ENCODE measurements around the gene RAG1. TPM values are rescaled to one million over a fixed set of nuclear protein-coding genes. Genes with fewer than 3 reads are reported as not detected.

The RAG1 gene
- total RNA-seq, 2 donors from 2014 or later, result 0.28 to 0.54 TPM

- no peak for TF ChIP-seq CTCF (IDR thresholded peaks at IDR 0.05)
- Histone ChIP-seq H3K36me3 (no peaks in the 10 kb centered on the region), H3K9me3 (no peaks in the 10 kb centered on the region), H3K4me1 (ENCODE audit: control insufficient read depth in 1 of 2, low read depth in 2 of 2) (peaks cover 9 to 27% of the 10 kb centered on the region in 2 donors), H3K27ac (no peak overlapping the region), H3K4me3 (peak overlapping the region; percentile 58), H3K27me3 (replicated peaks; ENCODE audit: insufficient read depth) (no peaks in the 10 kb centered on the region)
- ATAC-seq (ENCODE audit: insufficient number of reproducible peaks, low FRiP score, low read depth), result no peak
- no peak for DNase-seq (ENCODE audit: low spot score)
These were observed 51.7 kb downstream of the RAG1 start for GRCh38 chr11:36619502-36619901.

DNA sequence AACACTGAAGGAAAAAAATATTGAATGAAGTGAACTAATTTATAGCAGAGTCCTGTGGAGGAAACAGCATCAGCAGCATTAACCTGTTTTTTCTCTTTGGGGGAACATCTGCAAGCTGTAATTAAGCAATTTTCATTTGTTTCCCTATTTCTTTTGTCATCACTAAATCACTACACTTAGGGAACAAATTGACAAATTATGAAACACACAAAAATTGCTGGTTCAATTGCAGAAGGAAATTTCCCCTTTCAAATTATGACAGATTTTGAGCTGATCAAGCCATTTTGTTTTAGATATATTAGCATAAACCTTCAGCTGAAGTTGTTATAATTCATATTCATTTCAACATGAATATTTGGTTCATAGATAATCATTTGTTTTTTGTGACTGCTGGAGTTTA is 52.4 kb downstream of the RAG1 start:
- H3K27ac ChIP-seq, result no peak overlapping the region
- no peaks in the 10 kb centered on the region for H3K36me3 ChIP-seq

DNA sequence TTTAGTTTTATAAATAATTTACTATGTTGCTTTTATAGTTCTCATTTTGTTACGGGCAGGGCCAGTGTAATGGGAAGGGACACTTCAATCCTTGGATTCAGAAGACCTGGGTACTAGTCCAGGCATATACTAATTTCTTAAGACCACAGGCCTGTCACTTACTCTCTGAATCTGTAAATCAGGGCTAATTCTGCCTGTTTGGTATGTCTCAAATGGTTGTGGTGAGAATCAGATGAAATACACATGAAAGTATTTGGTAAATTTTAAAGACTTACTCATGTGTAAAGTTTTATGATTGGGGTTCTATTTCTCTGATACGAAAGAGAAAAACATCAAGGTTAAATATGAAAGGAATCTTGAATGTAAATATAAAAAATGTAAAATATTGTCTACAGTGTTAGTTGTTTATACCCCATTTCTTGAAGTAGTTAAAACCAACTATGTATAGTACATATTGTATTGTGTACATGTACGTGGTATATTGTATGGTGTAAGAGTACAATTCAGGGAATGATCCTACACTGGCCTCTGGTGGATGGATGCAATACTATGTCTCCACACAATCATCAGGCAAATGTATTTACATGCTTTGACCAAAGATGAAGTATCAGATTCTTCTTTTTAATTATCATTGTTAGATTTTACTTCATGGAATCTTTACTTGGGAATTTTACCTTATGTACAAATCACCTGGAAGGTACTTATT is 54.8 kb downstream of the RAG1 start:
- no peak overlapping the region for H3K4me3 ChIP-seq
- no peak overlapping the region for H3K27ac ChIP-seq
- H3K4me1 ChIP-seq (ENCODE audit: control insufficient read depth in 1 of 2, low read depth in 2 of 2), result peaks cover 9 to 27% of the 10 kb centered on the region in 2 donors
- ATAC-seq (ENCODE audit: insufficient number of reproducible peaks, low FRiP score, low read depth) (no peak), DNase-seq (ENCODE audit: low spot score) (no peak)
- peak; percentile 48 for TF ChIP-seq CTCF (IDR thresholded peaks at IDR 0.05)
- H3K36me3 ChIP-seq, result no peaks in the 10 kb centered on the region
- no peaks in the 10 kb centered on the region for H3K9me3 ChIP-seq
- no peaks in the 10 kb centered on the region for H3K27me3 ChIP-seq (replicated peaks; ENCODE audit: insufficient read depth)

More for the DNA sequence above, 52.4 kb downstream of the RAG1 start:
- Histone ChIP-seq H3K9me3 (no peaks in the 10 kb centered on the region), H3K4me1 (ENCODE audit: control insufficient read depth in 1 of 2, low read depth in 2 of 2) (peaks cover 9 to 27% of the 10 kb centered on the region in 2 donors), H3K27me3 (replicated peaks; ENCODE audit: insufficient read depth) (no peaks in the 10 kb centered on the region), H3K4me3 (no peak overlapping the region)
- no peak for TF ChIP-seq CTCF (IDR thresholded peaks at IDR 0.05)
- ATAC-seq (ENCODE audit: insufficient number of reproducible peaks, low FRiP score, low read depth) (no peak), DNase-seq (ENCODE audit: low spot score) (no peak)

DNA sequence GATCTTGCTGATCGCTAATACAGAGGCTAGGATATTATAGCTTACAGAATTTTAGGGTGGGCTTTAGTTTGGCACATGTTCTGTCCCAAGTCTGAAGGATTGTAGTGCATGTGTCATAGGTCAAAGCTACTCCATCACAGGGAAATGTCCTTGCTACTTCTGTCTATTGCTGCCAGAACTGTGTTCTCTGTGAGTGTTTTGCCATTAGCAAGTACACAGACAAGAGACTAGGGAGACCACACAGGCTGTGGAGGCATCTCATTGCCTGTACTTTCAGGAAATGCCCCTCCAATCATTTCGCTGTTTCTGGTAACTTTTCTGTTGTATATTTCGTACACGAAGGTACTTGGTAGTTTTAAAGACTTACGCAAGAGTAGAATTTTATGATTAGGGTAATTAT is 55.7 kb downstream of the RAG1 start:
- Histone ChIP-seq H3K4me3 (no peak overlapping the region), H3K4me1 (ENCODE audit: control insufficient read depth in 1 of 2, low read depth in 2 of 2) (peaks cover 9 to 24% of the 10 kb centered on the region in 2 donors), H3K9me3 (no peaks in the 10 kb centered on the region), H3K36me3 (no peaks in the 10 kb centered on the region), H3K27ac (no peak overlapping the region), H3K27me3 (replicated peaks; ENCODE audit: insufficient read depth) (no peaks in the 10 kb centered on the region)
- ATAC-seq (ENCODE audit: insufficient number of reproducible peaks, low FRiP score, low read depth) (no peak), DNase-seq (ENCODE audit: low spot score) (no peak)
- no peak for TF ChIP-seq CTCF (IDR thresholded peaks at IDR 0.05)

GRCh38 chr11:36627006-36627405 is 59.2 kb downstream of the RAG1 start:
- H3K4me1 ChIP-seq (ENCODE audit: control insufficient read depth in 1 of 2, low read depth in 2 of 2), result no peaks in the 10 kb centered on the region
- H3K9me3 ChIP-seq, result no peaks in the 10 kb centered on the region
- no peak for ATAC-seq (ENCODE audit: insufficient number of reproducible peaks, low FRiP score, low read depth)

More at GRCh38 chr11:36627006-36627405, 59.2 kb downstream of the RAG1 start:
- Histone ChIP-seq H3K36me3 (no peaks in the 10 kb centered on the region), H3K27ac (no peak overlapping the region), H3K27me3 (replicated peaks; ENCODE audit: insufficient read depth) (no peaks in the 10 kb centered on the region), H3K4me3 (no peak overlapping the region)
- no peak for DNase-seq (ENCODE audit: low spot score)
- no peak for TF ChIP-seq CTCF (IDR thresholded peaks at IDR 0.05)

Measured in thoracic aorta (tissue), 2 donors.